HG03432 (cell line): ENCODE results near the gene RNU6-9.

Experiments
- ATAC-seq: cut with Tn5 transposase; IDR thresholded peaks from one replicate; pipeline ENCODE4 v1.9.1; 2021; ENCODE audit warnings: mild to moderate bottlenecking, moderate library complexity; ENCODE audit not compliant: unreplicated experiment

Gene RNU6-9

GRCh38 chr19:861141-861755 is 32.0 kb upstream of the RNU6-9 start:
- ATAC-seq = no peak

DNA sequence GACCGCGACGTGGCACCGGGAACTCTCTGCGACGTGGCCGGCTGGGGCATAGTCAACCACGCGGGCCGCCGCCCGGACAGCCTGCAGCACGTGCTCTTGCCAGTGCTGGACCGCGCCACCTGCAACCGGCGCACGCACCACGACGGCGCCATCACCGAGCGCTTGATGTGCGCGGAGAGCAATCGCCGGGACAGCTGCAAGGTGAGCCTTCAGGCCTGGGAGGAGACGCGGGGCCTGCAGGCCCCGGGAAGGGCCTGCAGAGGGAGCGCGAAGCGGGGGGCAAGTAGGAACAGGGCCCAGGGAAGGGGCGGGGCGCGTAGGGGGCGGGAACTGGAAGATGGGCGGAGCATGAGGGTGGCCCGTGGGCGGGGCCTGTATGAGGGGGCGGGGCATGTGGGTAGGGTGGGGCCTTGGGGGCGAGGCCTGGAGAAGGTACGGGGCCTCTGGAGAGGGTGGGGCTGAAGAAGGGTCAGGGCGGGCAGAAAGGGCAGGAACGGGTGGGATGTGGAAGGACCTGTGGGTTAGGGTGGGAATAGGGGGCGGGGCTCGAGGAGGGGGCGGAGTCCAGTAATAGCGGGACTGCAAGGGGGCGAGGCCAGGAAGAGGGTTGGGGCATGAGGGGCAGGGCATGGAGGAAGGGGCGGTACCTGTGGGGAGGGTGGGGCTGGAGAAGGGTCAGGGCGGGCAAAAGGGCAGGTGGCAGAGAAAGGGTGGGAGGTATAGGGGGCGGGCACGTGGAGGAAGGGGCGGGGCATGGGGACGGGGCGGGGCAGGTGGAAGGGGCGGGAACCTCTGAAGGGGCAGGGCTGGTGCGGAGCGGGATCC is 31.3 kb upstream of the RNU6-9 start:
- no peak for ATAC-seq

DNA sequence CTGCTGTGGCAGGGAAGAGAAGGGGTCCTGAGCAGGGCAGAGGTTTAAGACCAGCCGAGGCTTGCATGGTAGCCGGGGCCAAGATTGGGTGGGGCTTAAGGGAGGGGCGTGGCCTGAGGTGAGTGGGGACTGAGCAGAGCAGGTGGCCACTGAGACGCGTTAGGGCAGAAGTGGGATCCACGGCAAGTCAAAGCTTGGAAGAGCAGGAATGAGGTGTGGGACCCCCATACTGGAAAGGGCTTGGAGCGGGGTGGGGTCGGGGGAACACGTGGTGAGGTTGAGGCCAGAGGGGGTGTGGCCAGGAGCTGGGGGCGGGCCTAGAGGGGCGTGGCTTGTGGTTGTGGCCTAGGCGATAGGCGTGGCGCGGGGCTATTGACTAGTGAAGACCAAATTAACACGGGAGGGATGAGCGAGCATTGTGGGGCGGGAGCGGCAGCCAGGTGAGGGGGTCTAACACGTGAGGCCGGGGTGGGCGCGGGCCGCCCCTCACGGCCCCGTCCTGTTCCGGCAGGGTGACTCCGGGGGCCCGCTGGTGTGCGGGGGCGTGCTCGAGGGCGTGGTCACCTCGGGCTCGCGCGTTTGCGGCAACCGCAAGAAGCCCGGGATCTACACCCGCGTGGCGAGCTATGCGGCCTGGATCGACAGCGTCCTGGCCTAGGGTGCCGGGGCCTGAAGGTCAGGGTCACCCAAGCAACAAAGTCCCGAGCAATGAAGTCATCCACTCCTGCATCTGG is 30.5 kb upstream of the RNU6-9 start:
- no peak for ATAC-seq

DNA sequence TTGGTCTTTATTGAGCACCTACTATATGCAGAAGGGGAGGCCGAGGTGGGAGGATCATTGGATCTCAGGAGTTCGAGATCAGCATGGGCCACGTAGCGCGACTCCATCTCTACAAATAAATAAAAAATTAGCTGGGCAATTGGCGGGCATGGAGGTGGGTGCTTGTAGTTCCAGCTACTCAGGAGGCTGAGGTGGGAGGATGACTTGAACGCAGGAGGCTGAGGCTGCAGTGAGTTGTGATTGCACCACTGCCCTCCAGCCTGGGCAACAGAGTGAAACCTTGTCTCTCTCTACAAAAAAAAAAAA is 30.0 kb upstream of the RNU6-9 start:
- ATAC-seq = no peak

- ATAC-seq = no peak
Observed at GRCh38 chr19:866769-867300, 26.4 kb upstream of the RNU6-9 start.

DNA sequence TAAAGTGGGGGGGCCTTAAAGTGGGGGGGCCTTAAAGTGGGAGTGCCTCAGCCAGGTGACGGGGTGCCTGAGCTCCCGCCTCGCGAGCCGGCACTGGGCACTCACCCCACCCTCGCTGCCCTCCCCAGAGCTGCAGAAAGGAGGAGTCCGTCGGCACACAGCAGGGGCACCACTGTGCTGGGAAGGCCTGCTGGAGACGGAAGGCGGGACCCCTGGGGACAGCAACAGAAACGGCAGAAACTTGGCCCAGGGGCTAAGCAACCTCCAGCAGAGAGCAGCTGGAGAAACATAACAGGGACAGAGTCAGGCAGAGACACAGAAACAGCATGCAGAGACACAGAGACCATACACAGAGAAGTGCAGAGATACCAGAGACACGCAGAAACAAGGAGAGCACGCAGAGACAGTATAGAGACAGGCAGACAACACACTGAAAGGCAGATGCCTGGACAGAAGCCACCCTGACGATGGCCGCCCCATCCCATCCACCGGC is 25.9 kb upstream of the RNU6-9 start:
- no peak for ATAC-seq

- ATAC-seq = no peak
Observed at GRCh38 chr19:867855-868457, 25.3 kb upstream of the RNU6-9 start.

DNA sequence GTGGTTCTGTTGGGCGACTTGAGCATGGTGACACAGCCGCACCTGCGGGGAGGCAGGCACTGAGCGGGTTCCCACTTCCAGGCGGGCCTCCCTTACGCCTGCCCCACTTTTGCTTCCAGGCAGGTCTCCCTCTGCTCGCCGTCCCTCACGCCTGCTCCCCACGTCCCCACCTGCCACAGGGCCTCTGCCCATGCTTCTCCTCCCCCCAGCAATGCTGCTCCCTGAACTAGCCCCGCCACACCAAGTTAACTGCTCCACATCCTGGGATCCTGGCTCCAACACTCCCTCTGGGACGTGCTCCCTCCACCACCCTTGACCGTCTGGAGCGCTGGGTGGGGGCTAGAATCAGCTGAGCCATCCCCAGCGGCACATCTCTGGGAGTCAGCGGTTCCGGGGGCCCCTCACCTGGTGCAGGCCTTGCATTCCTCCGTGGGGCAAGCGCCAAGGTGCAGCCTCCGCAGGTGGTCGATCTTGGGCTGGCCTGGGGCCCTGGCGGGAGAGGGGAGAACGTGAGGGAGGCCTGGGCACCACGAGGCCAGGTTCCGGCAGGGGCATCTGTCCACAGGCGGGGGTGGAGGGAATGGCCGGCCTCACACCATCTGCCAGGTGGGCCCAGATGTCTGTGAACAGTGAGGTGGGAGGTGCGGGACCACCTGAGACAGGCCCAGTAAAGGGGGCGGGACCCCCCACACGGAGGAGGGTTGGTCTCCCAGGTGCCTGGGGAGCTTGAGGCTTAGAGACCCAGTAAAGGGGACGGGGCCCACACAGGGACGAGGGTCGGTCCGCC is 24.6 kb upstream of the RNU6-9 start:
- ATAC-seq = no peak

GRCh38 chr19:869245-870177 is 23.8 kb upstream of the RNU6-9 start:
- no peak for ATAC-seq

DNA sequence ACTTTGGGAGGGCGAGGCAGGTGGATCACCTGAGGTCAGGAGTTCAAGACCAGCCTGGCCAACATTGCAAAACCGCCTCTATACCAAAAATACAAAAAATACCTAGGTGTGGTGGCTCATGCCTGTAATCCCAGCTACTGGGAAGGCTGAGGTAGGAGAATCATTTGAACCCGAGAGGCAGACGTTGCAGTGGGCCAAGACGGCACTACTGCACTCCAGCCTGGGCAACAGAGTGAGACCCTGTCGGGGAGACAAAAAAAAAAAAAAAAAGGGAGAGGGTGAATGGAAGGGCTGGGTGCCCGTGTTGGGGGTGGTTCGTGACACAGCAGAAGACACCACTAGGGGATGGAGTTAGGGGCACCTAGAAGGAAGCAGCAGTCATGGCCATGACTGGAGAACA is 23.0 kb upstream of the RNU6-9 start:
- no peak for ATAC-seq

DNA sequence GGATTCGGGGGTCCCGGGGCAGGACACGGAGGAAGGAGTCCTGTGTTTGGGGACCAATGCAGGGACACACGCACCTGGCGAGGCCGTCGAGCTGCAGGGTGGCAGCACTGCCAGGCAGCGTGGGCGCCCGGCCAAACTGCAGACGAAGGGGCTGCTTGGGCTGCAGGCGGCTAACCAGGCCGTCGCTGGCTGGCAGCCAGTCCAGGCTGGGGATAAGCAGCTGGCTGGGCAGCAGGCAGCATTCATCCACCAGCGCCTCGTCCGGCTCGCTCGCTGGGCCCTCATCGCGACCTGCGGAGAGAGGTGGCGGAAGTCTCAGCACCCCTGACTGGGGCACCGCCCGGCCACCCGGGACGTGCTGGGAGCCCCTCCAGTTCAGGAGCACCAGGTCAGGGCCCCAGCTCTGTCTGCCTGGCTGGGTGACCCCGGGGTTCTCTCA is 22.3 kb upstream of the RNU6-9 start:
- ATAC-seq = no peak

- ATAC-seq = no peak
Observed at GRCh38 chr19:871446-872265, 21.6 kb upstream of the RNU6-9 start.

DNA sequence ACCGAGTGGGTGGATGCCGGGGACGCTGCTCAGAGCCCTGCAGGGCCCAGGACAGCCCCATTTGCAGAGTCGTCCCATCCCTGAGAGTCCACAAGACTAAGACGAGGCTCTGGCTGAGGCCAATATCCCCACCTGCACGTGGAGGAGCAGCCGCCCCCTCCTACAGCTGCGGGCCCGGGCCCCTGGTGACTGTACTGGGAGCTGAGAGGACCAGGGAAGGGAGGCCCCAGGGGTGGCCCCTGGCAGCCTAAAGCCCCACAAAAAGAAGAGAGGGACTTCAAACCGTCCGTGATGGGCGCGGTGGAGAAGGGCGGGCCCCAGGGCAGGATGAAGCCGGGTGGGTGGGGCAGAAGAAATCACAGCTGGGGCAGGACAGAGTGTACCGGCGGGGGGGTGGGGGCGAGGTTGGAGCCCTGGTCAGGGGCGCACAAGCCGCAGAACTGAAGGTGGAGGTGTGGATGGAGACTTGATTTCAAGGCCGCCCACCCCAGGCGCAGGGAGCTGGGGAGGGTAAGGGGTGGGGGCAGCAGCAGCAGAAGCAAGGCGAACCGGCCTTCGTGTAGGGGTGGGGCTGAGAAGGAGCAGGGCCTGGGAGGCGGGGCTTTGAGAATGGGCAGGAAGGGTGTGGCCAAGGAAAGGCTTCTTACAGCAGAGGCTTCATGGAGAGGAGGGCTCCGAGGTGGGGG is 20.9 kb upstream of the RNU6-9 start:
- no peak for ATAC-seq

DNA sequence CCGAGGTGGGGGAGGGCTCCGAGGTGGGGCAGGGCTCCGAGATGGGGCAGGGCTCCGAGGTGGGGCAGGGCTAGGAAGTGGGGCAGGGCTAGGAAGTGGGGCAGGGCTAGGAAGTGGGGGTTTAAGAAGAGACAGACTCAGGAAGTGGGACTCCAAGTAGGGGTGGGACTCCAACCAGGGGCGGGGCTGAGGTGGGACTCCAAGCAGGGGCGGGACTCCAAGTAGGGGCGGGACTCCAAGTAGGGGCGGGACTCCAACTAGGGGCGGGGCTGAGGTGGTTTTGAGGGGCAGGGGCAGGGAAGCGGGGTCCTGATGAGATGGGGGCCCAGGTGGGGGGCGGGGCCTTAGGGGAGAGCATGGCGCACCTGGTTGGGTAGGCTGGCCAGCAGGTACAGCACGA is 20.2 kb upstream of the RNU6-9 start:
- ATAC-seq = no peak

- no peak for ATAC-seq
Observed at GRCh38 chr19:873561-874041, 19.7 kb upstream of the RNU6-9 start.

- ATAC-seq = no peak
Observed at GRCh38 chr19:875265-875879, 17.9 kb upstream of the RNU6-9 start.

GRCh38 chr19:876089-876488 is 17.2 kb upstream of the RNU6-9 start:
- no peak for ATAC-seq
